ENCODE results near the gene ISM2.

Gene ISM2

GRCh38 chr14:77424862-77425261 lies 73.8 kb downstream of the ISM2 start:
- no peak for DNase-seq
- in situ Hi-C loops (cut with HindIII; ENCODE audit: low pct_ligation_motif_present, low pct_unique_long_range_greater_than_20kb, low sequenced_read_pairs) = no loop called here

Data from ACHN (cell line).